ENCODE results near the gene TMBIM6. TPM values are rescaled to one million over a fixed set of nuclear protein-coding genes. Genes with fewer than 3 reads are reported as not detected.

Gene TMBIM6
- polyA plus RNA-seq, 1 of the 3 experiments (the other 2 are of a cell fraction) = 290 TPM

DNA sequence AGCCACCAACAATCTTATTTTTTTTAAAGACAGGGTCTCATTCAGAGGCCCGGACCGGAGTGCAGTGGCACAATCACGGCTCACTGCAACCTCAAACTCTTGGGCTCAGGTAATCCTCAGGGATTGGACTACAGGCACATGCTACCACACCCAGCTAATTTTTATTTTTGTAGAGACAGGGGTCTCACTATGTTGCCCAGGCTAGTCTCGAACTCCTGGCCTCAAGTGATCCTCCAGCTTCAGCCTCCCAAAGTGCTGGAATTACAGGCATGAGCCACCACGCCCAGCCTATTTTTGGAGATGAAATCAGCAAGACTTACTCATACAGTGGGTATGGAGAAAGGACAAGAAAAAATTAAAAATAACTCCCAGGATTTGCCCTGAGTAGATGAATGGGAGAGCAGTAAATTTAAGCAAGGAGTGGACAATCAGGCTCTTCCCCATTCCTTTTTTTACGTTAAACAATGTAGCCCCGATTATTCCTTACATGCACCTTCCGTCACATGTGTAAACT lies 47.4 kb upstream of the TMBIM6 start:
- H3K4me2 ChIP-seq = no peak overlapping the region; the same call in 1 of the 2 replicates
- no peaks in the 10 kb centered on the region for H3K27me3 ChIP-seq (ENCODE audit: insufficient read depth)
- no peak overlapping the region for H3K4me3 ChIP-seq (ENCODE audit: low read depth in 2 of 2, low read length in 1 of 2)
- peaks cover 2 to 10% of the 10 kb centered on the region in 2 experiments; a peak in 1 of 4 replicates for H3K4me1 ChIP-seq (ENCODE audit: control insufficient read depth in 1 of 2, insufficient read depth in 2 of 2, low read depth in 1 of 2, low read length in 1 of 2)
- H3K9ac ChIP-seq = no peak overlapping the region
- H3K9me3 ChIP-seq = no peaks in the 10 kb centered on the region
- H3K36me3 ChIP-seq (replicated peaks in 1 of 2; ENCODE audit: control insufficient read depth in 1 of 2, insufficient read depth in 2 of 2, low read length in 1 of 2) = no peaks in the 10 kb centered on the region
- TF ChIP-seq MXI1 (IDR thresholded peaks at IDR 0.05; ENCODE audit: low read depth, low read length) (no peak), MEF2A (IDR thresholded peaks at IDR 0.05; ENCODE audit: borderline replicate concordance, low read depth) (peak; percentile 74; the same call in 1 of the 2 replicates)
- peaks cover 53% of the 10 kb centered on the region for H4K20me1 ChIP-seq (ENCODE audit: insufficient read depth)
- DNase-seq = no peak
- H3K9me2 ChIP-seq = no peaks in the 10 kb centered on the region
- CTCF ChIA-PET = interaction anchor here (1.2 to 1.8 kb wide), 2 partner anchors 13 to 56 kb away, joined by 3 to 4 read pairs; partner anchors contain the start of gene FMNL3
- 88% methylated on average over 8 of the region's 8 CpGs for WGBS (ENCODE audit: low lambda C conversion rate)
- peaks cover 12% of the 10 kb centered on the region for H3F3A ChIP-seq (replicated peaks; ENCODE audit: insufficient read depth)
- no peak overlapping the region for H3K27ac ChIP-seq (ENCODE audit: low read depth in 2 of 2, low read length in 1 of 2)
- H3K79me2 ChIP-seq (ENCODE audit: insufficient read depth) = peaks cover 94% of the 10 kb centered on the region
- H2AFZ ChIP-seq (ENCODE audit: low read depth) = no peak overlapping the region
- POLR2A ChIA-PET = no interaction called here

DNA sequence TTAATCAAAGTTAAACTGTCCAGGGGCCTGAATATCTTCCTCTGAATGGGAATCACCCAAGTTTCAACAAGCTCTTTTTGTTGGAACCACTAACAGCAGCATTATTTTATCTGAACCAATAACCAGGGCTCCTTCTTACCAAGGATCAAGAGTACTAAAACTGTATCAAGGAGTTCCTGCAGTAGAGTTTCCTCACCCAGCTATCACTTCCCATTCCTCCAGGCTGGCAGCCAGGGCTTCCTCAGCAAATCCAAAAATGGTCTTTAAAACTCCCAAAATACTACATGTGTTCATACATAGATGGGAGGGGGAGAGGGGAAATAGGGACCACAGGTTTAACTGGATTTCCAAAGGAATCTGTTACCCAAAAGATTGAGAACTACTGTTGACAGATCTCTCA lies 44.6 kb upstream of the TMBIM6 start:
- peaks cover 95% of the 10 kb centered on the region for H3K79me2 ChIP-seq (ENCODE audit: insufficient read depth)
- no peaks in the 10 kb centered on the region for H3K9me2 ChIP-seq
- H3K27me3 ChIP-seq (ENCODE audit: insufficient read depth) = no peaks in the 10 kb centered on the region
- peaks cover 39% of the 10 kb centered on the region for H4K20me1 ChIP-seq (ENCODE audit: insufficient read depth)
- no peak overlapping the region for H3K9ac ChIP-seq
- ChIA-PET POLR2A (interaction anchor here (1.1 kb wide), 1 partner anchor 9 kb away, joined by 5 read pairs; no protein-coding TSS in a partner anchor), CTCF (interaction anchor here (1.0 to 4.2 kb wide), 6 partner anchors 10 to 392 kb away, joined by 3 to 15 read pairs (median 5); partner anchors contain the start of genes FMNL3 and TMBIM6)
- TF ChIP-seq, protein P1, sequence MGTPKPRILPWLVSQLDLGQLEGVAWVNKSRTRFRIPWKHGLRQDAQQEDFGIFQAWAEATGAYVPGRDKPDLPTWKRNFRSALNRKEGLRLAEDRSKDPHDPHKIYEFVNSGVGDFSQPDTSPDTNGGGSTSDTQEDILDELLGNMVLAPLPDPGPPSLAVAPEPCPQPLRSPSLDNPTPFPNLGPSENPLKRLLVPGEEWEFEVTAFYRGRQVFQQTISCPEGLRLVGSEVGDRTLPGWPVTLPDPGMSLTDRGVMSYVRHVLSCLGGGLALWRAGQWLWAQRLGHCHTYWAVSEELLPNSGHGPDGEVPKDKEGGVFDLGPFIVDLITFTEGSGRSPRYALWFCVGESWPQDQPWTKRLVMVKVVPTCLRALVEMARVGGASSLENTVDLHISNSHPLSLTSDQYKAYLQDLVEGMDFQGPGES (IDR thresholded peaks at IDR 0.05; ENCODE audit: low read depth, low read length) = no peak
- TF ChIP-seq EP300 (IDR thresholded peaks at IDR 0.05; ENCODE audit: borderline replicate concordance in 1 of 2, low read depth in 1 of 2, low read length in 1 of 2) (no peak), RAD21 (IDR thresholded peaks at IDR 0.05; ENCODE audit: low read length) (no peak), YY1 (IDR thresholded peaks at IDR 0.05; ENCODE audit: low read depth) (no peak), GATA2 (CRISPR knock-in tag; IDR thresholded peaks at IDR 0.05) (no peak), JUND (IDR thresholded peaks at IDR 0.05) (no peak), FOXM1 (IDR thresholded peaks at IDR 0.05; ENCODE audit: low read depth) (no peak), FOSL2 (IDR thresholded peaks at IDR 0.05; ENCODE audit: borderline replicate concordance, low read depth) (no peak), NFIC (IDR thresholded peaks at IDR 0.05; ENCODE audit: borderline replicate concordance) (no peak), POLR2AphosphoS5 (IDR thresholded peaks at IDR 0.05; ENCODE audit: low read depth, low read length) (no peak), RCOR1 (IDR thresholded peaks at IDR 0.05; ENCODE audit: low read length) (no peak), TAF1 (IDR thresholded peaks at IDR 0.05; ENCODE audit: borderline replicate concordance, low read depth, low read length) (no peak), MEF2A (IDR thresholded peaks at IDR 0.05; ENCODE audit: borderline replicate concordance, low read depth) (no peak), TEAD4 (IDR thresholded peaks at IDR 0.05; ENCODE audit: borderline replicate concordance, insufficient read depth) (no peak)
- TF ChIP-seq, protein P2, sequence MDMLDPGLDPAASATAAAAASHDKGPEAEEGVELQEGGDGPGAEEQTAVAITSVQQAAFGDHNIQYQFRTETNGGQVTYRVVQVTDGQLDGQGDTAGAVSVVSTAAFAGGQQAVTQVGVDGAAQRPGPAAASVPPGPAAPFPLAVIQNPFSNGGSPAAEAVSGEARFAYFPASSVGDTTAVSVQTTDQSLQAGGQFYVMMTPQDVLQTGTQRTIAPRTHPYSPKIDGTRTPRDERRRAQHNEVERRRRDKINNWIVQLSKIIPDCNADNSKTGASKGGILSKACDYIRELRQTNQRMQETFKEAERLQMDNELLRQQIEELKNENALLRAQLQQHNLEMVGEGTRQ (IDR thresholded peaks at IDR 0.05; ENCODE audit: borderline replicate concordance, low read depth, low read length) = no peak
- DNase-seq = no peak
- H3K36me3 ChIP-seq (replicated peaks in 1 of 2; ENCODE audit: control insufficient read depth in 1 of 2, insufficient read depth in 2 of 2, low read length in 1 of 2) = no peaks in the 10 kb centered on the region
- H3K27ac ChIP-seq (ENCODE audit: low read depth in 2 of 2, low read length in 1 of 2) = no peak overlapping the region
- H3F3A ChIP-seq (replicated peaks; ENCODE audit: insufficient read depth) = peaks cover 21% of the 10 kb centered on the region
- H3K9me3 ChIP-seq = no peaks in the 10 kb centered on the region
- H3K4me3 ChIP-seq (ENCODE audit: low read depth in 2 of 2, low read length in 1 of 2) = no peak overlapping the region
- H2AFZ ChIP-seq (ENCODE audit: low read depth) = no peak overlapping the region
- peaks cover 6 to 16% of the 10 kb centered on the region in 2 experiments; a peak in 2 of 4 replicates for H3K4me1 ChIP-seq (ENCODE audit: control insufficient read depth in 1 of 2, insufficient read depth in 2 of 2, low read depth in 1 of 2, low read length in 1 of 2)
- H3K4me2 ChIP-seq = no peak overlapping the region

All from SK-N-SH (cell line).